Amygdala (tissue), 56 donors: Measurements from ENCODE around the gene BAG5.

Source experiments
- DNase-seq, 56 donors: peaks; one replicate each; lab custom pipeline; 2025; lab: John Stamatoyannopoulos, UW

Gene BAG5

DNA sequence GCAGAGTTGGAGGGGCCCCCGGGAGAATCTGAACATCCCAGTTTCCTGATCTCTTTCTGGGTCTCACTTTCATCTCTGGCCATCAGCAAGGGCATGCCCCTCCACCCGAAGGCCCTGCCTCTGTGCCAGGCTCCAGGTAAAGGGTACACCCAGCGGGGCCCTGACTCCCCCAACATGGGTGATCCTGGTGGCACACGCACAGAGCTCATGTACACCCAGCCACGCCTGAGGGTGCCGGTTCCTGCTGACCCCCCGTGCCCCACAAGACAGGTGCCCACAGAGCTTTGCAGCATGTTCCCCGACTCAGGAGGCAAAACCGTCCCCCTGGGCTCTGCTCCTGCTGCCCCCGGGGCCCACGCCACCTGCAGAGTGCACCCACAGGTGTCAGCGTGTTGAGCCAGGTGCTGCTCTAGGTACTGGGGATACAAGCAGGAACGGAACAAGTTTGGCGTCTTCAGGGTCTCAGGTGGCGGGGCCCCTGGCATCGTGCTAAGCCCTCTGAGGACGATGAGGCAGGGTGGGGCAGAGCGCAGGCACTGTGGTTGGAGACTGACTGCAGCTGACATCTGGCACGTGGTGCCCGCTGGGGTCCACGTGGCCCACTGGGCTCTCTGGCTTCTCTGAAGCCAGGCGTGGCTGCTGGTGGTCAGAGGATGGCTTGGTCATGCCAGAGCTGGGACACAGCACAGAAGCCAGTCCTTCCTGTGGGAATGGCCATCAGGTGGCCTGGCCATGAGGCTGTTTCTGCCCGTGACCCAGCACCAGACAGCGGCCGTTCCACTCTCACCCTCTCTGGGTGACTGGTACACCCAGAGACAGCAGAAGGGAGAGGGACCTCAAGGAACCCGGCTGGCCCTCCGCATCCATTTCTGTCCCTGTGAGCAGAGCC, 13.8 kb downstream of the BAG5 start:
- peak in 21 of 56 donors; percentile 30 to 74 (median 62) for DNase-seq

DNA sequence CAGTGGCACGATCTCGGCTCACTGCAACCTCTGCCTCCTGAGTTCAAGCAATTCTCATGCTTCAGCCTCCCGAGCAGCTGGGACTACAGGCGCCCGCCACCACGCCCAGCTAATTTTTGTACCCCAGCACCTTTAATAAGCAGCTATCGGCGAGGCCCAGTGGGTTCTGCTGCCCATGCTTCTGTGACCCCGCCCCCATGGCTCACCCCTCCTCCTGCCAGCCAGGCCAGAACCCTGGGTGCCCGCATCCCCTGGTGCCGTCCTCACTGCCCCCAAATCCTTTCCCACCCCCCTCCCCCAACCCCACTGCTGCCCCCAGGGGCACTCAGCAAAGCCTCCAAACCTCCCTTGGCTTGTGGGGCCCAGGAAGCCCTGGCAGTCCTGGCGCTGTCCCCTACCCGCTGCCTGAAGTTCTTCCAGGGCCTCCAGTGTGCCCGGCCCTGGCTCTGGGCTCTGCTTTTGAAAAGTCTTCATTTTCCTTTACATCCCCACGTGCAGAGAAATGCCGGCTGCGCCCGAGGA, 14.5 kb downstream of the BAG5 start:
- no peak for DNase-seq

DNA sequence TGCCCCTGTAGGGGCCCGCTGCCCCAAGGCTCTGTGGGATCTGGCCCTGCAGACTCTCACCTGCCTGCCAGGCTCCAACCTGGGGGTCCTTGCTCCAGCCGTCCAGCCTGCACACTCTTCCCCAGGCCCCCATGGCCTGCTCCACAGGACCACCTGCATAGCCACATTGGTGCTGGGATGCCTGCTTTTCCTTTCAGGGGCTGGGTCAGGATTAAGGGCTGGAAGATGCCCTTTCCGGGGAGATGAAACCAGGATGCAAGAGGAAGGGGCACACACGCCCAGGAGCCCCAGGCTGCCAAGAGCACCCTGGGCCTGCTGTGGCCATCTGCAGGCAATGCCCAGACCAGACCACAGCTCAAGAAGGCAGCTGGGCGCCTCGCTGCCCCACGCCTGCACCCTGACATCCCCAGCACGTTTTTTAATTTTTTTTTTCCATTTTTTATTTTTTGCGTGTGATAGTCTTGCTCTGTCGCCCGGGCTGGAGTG, 15.0 kb downstream of the BAG5 start:
- DNase-seq, result no peak

DNA sequence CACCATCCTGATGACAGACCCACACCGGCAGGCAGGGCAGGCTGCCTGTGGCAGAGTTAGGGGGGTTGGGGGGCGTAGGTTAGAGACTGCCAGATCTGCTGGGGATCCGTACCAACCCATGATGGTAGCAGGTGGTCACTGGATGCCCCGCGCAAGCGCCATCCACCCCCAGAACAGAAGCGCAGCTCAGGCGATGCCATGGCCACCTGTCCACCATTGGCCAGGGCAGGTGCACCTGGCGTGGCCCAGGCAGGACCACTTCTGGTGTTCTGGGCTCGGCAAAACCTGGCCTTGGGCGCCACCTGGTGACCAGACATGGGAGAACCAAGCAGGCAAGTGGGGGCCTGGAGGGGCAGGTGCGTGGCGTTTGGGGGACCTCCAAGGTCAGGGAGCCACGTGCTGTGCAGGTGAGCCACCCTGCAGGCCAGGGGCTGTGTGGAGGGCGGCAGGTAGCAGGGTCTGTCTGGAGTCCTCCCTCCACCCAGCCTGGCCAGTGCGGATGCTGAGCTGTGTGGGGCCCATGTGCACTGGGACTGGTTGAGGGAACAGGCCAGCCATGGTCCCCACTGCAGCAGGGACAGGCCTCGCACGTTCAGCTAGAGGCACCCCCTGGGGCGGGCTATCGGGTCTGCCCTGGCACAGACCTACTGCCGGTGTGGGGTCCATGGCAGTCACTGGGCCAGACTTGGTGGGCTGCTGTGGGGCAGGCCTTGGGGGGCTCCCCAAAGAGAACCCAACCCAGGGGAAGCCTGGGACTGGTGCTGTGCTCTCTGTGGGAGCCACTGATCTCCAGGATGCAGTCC, 15.6 kb downstream of the BAG5 start:
- DNase-seq, result peak in 49 of 56 donors; percentile 35 to 85 (median 64)

DNA sequence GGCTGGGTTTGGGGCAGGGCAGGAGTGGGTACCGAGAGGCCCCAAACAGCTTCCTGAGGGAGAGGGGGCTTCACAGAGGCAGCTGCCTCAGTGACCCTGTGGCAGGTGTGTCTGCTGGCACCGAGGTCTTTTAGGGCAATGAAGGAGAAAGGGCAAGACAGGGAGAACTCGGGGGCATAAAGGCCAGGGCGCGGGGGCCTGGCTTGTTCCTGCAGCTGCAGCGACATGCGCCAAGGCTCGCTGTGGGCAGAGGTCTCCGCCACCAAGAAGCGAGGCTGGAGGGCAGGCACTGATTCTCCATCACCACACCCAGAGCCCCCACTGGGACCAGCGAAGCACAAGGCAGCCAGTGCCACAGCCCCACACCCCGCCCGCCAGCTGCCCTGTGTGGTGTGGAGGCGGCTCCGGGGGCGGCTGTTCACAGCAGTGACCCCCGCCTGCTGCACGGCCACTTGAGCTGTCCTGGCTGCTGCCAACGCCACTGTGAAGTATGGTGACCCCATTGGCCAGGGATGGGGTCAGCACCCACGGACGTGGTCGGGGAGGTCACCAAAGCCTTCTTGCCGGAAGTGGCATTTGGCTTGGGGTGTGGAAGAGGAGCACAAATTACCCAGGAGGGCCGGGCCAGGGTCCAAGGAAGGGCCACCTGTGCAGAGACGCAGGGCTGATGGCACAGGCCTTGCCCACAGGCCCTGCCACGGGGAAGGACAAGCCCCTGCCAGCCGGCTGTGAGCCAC, 16.4 kb downstream of the BAG5 start:
- DNase-seq, result no peak

DNA sequence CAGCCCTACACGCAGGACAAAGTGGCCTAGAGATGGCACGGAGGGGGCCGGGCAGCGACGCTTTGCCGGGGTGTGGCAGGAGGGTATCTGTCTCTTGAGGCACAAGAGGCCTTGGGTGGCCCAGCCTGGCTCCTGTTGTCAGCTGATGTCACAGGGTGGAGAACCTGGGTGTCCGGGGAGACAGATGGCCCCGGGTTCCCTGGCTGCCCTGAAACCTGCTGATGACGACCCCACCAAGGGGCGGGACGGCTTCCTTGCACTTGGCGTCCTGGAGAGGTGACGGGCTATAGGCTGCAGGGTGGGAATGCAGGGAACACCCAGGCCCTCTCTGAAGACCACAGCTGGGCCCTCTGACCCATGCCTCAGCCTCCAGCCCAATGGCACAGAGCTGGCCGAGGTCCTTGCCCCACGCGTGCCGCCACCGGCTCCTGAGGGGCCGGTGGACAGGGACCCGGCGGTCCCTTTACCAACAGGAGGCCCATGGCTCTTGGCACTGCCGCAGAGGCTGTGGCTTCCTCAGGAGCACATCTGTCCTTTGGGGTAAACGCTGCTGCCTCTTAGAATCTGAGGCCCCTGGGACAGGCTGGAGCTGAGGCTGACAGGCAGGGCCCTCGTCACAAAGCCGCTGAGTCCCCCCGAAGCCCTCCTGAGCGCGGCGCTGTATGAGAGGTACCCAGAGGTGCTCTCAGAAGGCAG, 17.1 kb downstream of the BAG5 start:
- DNase-seq, result no peak

DNA sequence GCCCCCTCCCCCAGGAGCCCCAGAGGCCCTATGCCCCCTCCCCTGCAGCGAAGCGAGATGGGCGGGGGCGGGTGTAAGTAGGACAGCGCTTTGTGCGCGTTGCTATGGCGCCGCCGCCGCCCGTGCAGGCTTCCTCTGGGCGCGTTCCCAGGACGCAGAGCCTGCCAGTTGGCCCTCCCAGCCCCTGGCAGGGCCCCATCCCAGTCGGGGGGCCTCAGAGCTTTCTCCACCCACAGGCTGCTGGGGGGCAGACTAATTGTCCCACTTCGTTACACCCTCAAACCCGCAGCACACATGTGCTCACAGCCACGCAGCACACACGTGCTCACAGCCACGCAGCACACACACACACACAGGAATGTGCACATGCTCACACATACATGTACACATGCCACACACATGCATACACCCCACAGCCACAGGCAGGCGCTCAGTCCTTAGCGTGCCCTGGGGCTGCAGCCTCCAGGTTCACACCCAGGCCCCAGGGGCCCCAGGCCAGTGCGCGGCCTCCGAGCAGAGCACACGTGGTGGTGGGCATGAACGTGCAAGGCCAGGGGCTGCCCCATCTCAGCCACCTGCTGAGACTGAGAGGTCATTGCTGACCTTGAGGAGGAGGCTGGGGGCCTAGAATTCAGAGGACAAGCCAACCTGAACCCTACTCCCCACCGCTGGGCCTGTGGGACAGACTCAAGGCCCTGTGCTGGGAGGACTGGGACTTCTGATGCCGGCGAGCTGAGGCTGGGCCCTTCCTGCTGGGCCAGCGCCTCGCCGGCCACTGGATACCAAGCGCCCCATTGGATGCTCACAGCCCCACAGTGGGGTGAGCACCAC, 17.9 kb downstream of the BAG5 start:
- DNase-seq, result peak in 52 of 56 donors; percentile 51 to 92 (median 80)

DNA sequence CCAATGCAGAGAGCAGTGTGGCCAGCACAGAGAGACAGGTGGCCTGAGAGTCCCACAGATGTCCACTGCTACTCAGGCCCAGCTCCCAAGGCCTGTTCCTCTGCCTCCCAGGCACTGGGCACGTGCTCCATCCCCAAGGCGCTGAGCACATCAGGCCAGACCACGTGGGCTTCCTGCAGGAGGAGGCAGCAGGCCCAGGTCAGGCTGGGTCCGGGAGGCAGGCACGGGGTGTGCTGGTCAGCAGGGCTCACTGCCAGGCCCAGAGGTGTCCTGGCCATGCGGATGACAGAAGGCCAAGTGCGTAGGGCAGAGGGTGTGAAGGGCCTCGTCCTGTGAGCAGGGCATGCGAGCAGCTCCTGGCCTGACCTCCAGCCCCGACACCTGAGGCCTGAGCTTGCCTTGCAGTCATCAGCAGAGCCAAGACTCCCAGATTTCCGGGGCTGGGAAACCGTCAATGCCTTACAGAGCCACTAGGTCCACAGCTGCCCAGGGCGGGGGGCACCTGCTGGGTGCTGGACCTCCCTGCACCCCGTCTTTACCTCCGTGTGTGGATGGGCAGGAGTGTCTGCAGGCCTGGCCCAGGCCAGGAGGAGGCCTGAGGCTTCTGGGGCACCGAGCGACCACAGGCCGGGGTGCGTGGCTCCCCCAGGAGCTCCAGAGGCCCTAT, 18.6 kb downstream of the BAG5 start:
- peak in 15 of 56 donors; percentile 33 to 72 (median 59) for DNase-seq

DNA sequence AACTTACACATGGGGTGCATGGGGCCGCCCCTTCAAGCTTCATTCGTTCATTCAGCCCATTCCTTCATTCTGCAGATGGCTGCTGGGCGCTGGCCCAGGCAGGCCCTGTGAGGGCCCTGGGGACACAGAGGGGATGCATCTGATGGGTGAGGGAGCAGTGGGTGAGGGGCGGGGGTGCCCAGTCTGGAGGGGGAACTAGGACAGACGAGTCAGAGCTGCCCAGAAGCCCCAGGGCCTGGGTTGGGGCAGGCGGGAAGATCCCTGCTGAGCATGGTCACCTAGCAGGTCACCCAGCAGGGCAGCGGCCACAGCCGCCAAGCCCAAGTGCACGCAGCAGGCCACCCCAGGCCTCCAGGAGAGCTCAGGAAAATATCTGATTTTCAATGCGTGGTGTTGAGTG, 19.3 kb downstream of the BAG5 start:
- peak in 20 of 56 donors; percentile 66 to 87 (median 80) for DNase-seq

DNA sequence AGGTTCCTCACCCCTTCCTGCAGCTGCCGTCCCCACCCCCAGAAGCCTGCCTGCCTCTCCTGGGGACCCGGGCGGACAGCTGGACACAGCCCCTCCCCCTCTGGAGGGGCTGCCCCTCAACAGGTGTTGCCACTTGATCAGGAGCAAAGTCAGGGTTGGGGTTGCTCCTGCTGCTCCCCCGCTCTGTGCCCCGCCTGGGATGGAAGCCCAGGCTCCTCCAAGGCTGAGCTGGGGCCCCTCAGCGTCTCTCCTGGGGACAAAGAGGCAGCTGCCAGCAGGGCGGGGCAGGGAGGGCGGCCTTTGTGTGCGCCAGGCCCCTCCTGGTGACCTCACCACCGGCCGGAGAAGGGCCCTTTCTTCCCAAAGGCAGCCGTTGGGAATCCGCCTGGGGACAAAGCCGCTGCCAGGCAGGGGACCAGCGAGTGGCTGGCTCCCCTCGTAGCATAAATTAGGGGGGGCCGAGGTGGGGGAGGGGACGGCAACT, 19.8 kb downstream of the BAG5 start:
- peak in 55 of 56 donors; percentile 66 to 97 (median 88) for DNase-seq

DNA sequence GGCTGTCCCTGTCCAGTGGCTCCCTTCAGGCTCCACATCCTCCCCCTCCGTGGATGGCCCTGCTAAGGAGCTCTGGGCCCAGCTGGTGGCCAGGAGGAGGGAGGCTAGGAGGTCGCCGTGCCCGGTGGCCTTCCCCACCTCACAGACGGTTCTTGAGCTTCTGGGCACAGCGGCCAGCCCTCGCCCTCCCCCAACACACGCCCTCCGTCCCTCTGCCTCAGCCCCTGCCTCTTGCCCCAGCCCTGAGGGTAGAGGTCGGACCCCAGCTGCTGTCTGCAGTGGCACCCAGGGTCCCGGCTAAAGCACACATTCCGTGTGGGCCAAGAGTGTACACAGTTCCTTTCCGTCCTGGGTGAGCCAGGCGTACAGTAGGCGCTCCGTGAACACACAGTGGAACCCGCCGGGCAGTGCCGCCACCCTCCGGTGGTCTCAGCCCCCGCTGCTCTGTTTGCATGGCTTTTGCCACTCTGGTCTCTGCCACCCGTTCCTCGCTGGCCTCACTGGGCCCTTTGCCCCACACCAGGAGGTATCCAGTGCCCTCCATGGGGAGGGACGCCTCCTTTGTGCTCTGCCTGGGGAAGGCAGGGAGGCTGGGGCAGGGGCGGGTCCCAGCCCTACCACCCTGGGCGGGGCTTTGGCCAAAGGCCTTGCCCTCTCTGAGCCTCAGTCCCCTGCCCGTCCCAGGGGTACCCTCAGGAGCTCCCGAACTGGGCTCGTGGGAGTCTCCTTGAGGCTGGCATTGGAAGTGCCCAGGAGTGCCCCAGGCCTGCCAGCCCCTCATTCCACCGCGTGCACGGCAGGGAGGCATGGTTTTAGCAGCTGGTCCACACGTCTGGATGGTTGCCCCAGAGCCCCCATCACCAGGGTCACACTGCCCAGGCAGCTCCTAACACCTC, 20.5 kb downstream of the BAG5 start:
- peak in 7 of 56 donors; percentile 59 to 76 (median 70) for DNase-seq

DNA sequence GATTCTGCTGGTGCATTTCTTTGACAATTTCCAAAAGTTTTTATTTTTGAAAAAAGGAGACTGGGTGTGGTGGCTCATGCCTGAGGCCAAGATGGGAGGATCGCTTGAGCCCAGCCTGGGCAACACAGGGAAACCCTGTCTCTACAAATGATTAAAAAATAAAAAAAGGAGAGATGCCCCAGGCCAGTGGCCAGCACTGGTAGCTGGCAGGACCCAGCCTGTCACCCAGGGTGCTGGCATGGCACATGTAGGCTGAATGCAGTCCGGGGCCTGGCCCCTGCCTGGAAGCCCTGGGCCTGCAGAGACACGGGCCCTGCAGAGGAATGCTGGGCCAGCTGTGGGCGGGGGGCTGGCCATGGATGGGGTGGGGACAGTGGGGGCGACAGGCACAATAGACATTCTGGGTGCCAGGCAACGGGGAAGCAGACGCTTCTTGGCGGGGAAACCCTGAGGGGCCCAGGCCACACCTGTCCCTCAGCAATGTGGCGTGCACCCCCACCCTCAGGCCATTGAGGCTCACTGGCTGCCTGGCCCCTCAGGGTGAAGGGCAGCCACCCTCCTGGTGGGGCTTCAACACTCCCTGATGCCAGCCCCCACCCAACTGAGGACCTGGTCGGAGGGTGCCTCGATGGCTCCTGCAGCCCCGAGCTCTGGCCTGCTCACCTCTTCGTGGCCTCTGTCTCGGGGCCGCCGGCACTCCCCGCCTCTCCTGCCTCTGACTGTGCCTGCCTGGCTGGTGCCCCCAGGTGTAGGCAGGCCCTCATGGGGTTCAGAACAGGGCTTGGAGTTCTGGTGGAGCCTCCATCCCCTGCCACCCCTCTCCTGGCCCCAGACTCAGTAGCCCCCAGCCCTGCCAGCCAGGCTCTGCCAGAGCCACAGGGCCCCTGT, 21.4 kb downstream of the BAG5 start:
- DNase-seq, result peak in 3 of 56 donors; percentile 26 to 53 (median 33)

DNA sequence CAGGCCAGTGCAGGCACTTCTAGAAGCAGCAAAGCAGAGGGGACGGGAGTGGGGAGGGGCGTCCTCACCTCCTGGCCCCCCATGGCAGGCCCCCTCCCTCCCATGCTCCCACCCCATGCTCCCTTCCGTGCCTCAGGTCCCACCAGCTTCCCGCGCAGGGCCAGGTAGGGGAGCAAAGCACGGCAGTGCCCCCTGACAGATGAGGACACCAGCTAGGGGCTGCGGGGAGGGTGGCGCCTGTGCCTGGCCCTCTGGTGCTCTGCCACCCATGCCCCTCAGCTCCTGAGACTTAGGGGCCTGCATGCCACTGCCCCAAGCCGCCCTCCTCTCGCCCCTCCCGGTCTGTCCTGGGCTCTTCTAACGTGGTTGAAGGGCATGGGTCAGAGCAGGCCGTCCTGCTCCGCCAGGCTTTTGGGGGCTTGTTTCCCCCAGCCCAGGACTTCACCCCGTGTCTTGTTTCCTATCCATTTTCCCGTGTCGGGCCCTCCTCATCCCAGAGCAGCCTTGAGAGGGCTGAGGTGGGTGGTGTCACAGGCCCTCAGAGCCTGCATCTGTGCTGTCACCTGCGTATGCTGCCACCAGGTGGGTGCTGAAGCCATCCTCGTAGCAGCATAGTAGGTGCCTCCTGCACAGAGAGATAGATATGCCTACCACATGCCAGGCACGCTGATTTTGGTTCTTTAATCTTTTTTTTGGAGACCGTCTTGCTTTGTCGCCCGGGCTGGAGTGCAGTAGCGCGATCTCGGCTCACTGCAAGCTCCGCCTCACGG, 23.2 kb downstream of the BAG5 start:
- no peak for DNase-seq

DNA sequence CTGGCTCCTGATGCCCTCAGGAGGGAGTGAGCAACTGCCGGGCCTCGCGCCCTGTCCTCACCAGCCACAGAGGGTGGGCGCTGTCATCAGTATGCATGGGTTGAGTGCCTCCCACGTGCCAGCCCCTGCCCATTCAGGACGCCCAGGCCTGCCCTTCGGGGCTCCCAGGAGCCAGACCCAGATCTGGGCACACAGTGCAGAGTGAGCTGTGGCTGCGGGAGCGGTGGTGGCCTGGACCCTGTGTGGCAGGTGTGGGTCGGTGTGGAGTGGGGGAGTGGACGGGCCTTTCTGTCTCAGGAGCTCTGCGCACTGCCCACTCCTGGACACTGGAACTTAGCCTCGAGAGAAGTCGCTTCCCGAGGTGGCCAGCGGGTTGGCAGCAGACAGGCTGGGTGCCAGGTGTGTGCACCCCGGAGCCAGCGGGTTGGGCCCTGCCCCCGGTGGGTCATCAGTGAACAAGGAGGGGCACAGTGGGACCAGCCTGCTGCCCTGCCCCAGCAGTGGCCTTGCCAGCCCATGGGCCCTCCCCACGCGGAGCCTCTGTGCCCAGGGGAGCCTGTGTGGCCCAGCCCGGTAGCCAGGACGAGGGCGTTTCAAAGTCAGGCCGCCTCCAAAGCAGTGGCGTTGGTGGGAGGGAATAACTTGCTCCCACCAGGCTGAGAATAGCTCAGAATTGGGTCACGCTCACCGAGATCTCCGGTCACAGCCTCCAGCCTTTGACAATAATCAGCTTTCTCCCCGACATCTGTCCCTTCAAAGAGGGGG, 24.0 kb downstream of the BAG5 start:
- DNase-seq, result peak in 10 of 56 donors; percentile 23 to 65 (median 53)
